8988T (cell line): ENCODE results near the gene VIPR2.
"Not testable (repeated sequence)": the region's sequence is repeated elsewhere in the genome, so short reads cannot be mapped to it uniquely, and the experiment has no call there.

Experiments
- DNase-seq: peaks from one replicate; pipeline ENCODE4 v3.0.0; 2011

VIPR2 gene

GRCh38 chr7:159136846-159137245 lies 7.8 kb downstream of the VIPR2 start:
- DNase-seq = no peak

DNA sequence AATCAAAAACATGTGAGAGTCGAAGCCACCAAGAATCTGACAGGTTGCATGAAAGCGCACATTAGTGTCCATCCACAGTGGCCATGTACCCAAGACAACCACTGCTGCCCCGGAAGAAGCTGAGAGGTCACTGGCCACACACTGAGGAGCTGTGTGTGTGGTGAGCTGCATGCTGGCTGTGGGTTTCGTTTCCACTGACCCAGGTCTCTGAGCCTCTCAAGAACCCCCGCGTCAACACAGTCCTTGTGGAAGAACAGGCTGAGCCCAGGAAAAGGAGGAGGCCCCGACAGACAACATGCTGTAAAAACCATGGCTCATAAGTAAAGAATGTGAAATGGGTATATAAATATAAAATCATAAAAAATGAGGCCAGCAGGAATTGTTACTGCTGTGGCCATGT lies 8.2 kb downstream of the VIPR2 start:
- DNase-seq = no peak

DNA sequence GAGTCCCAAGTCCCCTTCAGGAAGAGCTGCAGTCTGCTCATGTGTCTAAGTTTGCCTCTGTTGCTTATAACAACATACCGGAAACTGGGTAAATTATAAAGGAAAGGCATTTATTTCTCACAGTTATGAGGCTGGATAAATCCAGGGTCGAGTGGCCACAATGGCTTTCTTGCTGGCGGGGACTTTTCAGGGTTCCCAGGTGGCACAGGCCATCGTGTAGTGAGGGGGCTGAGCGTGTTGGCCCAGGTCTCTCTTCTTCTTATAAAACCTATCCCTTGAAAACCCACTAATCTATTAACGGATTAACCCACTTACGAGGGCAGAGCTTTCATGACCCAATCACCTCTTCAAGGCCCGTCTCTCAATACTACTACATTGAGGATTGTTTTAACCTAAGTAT lies 8.7 kb downstream of the VIPR2 start:
- no peak for DNase-seq

DNA sequence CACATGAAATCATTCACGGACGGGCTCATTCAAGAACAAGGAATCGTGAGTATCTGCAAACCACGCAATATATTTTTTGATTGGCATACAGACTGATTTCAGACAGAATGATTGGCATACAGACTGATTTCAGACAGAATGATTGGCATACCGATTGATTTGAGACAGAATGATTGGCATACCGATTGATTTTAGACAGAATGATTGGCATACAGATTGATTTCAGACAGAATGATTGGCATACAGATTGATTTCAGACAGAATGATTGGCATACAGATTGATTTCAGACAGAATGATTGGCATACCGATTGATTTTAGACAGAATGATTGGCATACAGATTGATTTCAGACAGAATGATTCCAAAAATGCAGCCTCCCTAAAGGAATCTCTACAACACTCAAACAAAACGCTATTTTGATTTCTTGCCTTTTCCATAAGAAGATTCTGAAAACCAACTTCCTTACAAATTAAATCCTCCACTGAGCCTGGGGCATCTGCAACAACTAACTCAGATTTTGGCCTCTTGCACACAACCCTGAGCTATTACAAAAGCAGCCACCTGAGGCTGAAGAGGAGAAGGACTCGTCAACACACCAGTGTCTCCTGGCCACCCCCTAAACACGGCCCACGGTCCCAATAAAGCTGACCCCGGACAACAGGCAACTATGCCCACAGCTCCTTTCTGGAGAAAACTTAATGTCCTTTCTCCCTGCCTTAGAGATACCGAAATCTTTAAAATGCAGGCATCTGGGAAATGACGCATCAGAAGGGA lies 11.8 kb downstream of the VIPR2 start:
- not testable (repeated sequence) for DNase-seq

- no peak for DNase-seq
These were observed 13.8 kb downstream of the VIPR2 start for GRCh38 chr7:159130820-159131219.

DNA sequence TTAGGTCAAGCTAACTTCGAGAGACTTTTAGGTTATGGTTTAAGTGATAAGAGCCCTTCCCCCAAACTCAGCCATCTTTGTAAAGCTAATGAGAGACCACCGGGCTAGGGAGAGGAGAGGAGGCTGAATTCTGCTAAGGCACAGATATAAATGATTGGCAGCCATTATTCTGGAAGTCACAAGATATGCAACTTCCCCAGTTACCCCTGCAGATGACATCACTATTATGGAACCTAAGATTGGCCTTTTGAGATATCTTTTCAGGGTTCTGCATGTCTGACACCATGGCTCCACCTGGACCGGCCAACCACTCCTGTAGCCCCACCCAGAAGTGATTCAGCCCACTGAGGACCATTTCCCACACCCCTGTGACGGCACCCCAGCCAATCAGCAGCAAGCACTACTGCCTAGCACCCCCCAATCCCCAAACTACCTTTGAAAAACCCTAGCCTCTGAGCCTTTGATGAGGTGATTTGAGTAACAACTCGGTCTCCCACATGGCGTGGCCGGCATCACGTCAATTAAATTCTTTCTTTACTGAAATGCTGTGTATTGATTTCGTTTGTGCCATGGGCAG lies 14.4 kb downstream of the VIPR2 start:
- DNase-seq = no peak

DNA sequence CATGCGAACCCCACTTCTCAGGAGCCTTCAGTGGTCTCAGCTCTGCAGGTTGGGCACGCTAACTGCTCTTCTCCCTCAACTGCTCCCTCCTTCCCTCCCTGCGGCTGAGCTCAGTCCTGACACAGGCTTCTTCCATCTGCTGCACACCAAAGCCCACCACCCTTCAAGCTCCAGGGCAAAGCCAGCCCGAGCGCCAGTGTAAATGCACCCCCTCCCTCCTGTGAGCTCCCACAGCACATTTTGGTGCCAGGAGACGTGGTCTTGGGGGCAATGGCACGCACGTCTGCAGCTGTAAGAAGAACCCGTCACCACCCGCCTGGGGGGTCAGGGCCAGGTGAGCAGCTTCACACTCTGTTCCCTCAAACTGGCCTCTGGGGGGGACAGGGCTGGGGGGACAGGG lies 15.9 kb downstream of the VIPR2 start:
- DNase-seq = no peak

DNA sequence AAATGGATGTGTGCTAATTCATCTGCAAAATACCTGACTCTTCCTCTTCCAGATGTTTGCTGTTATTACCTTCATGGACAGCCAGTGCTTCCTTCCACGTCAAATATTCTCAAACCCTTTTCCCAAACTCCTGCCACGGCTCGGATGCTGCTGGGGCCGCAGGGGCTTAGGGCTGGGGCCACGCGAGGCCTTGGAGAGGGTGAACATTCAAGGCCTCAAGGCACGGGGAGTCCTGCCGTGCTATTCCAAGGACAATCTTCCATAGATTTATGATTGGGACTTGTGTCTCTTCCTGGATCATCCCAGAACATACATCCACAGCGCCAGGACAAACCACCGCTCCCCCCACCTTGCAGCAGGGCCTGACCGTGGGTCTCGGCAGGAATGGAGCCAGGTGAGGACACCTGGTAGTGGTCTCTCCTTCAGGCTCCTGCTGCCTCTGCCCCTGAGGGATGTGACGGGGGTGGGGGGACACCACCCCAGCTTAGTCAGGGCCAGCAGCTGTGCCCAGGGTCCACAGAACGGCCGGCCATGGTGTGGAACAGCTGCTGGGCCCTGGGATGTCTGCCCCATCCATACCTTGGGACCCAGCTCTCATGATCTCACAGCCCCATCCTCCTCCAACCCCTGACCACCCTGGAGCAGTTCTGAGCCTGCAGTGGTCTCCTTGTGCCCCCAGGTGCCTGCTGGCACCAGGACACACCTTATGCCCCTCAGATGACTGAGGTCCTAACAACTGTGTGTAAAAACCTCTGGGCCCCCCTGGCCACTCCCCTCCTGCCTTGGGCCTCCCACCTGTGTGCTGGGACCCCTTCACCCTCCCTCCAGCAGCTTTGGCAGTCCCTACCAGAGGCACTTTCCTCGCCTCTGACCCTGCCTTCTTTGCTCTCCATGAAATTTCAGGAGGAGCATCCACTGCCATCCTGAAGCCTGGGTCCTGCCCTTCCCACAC lies 16.7 kb downstream of the VIPR2 start:
- no peak for DNase-seq

DNA sequence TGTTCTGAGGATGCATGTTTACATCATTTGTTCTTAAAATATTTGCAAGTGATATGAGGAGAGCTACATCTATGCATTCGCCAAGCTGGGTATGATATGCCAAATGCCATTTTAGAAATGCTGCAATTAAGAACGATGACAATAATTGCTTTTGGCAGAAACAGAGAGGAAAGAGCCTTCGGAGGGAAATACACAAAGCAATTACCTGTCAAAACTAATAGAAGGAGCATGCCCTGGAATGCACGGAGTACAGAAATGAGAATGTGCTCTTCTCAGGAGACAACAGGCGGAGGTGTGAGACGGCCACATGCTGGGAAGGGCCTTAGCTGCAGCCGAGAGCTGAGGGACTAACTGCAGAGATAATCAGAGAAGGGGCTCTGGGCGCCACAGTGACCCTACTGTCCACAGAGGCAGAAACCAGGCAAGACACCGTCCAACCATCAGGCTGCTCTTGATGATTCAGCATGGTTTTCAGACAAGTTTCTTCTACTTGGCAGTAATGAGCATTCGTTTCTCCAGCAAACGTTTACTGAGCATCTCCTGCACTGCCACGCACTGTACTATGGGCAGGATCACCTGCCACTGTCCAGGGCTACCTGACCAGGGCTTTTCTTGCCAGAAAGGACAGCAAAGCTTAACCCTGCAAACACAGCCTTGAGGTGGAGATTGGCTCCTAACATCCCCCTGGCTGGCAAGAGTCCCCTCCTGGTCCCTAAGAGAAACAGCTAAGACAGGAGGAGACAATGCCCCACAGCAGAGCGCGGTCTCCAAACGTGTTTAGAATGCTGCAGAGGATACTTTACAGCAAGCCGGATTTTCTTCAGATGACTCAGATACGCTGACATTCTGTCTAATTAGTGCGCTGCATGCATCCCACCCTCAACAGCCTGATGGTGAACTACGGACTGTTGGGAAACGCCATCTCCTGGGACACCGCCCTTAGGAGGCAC lies 18.1 kb downstream of the VIPR2 start:
- no peak for DNase-seq

DNA sequence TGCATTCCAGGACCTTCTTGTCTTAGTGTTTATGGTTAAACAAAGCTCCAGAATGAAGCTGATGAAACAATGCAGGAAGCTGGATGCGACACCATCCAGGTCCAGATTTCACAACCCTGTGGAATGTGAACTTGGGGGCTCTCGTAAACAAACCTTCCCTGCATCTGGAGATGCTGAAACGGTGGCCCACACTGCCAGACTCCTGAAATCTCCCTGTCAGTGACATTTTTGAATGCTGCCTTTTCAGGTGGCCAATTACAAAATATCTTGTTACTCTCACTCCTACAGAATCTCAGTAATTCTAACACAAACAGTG lies 18.8 kb downstream of the VIPR2 start:
- DNase-seq = no peak

GRCh38 chr7:159125104-159125954 lies 19.3 kb downstream of the VIPR2 start:
- no peak for DNase-seq

DNA sequence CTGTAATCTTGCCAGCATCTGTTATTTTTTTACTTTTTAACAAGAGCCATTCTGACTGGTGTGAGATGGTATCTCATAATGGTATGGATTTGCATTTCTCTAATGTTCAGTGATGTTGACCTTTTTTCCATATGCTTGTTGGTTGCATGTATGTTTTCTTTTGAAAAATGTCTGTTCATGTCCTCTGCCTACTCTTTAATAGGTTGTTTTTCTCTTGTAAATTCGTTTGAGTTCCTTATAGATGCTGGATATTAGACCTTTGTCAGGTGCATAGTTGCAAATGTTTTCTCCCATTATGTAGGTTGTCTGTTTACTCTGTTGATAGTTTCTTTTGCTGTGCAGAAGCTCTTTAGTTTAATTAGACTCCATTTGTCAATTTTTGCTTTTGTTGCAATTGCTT lies 20.9 kb downstream of the VIPR2 start:
- DNase-seq = not testable (repeated sequence)

- DNase-seq = not testable (repeated sequence)
These were observed 21.4 kb downstream of the VIPR2 start for GRCh38 chr7:159123294-159123693.

DNA sequence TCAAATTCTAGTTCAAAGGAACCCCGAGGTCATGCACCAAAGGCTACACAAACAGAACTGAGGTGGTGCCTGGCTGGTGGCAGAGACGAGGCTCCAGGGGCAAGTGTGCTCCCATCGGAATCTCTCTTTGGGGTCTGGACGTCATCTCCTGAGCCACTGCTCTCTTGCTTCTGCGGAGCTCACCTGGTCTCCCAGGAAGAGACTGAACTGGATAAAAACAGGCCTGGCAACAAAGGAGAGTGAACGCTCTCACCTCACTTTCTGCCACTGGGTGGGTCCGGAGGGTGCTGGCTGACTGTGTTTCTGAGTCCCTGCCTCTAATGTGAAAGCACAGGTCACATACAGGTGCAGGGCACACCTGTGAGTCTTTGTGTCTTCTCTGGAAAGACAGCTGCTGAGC lies 22.4 kb downstream of the VIPR2 start:
- DNase-seq = no peak

DNA sequence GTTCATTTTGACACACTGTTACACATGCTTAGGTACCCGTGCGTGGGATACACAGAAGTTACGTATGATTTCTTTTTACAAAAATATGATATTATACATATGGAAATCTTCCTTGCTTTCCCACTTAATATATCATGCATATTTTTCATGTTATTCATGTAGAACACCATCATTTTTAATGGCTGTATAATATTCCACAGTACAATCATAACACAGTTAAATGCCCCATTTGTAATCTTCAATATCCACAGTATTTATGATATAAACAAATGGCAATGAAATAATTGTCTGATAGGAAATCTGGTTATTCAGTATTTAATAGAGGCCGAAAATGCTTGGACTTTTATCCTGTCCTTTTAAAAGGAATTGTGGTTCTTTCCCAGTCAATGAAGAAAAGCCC lies 23.2 kb downstream of the VIPR2 start:
- no peak for DNase-seq

DNA sequence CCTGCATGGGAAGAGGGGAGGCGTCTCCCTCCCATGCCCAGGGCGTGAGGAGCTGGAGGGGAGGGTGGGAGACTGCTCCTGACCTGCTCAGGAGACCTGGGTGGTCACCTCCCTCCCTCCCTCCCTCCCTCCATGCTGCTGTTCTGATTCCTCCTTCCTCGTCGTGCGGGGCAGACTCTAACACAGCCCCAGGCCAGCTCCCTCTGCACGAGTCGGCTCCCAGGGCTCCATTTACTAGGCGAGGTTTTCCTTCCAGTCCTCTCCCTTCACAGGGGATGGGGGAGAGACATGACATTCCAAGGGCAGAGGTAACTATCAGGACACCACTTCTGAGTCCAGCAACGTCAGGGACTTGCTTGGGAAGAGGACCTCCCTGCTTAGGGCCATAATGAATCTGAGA lies 23.6 kb downstream of the VIPR2 start:
- no peak for DNase-seq

DNA sequence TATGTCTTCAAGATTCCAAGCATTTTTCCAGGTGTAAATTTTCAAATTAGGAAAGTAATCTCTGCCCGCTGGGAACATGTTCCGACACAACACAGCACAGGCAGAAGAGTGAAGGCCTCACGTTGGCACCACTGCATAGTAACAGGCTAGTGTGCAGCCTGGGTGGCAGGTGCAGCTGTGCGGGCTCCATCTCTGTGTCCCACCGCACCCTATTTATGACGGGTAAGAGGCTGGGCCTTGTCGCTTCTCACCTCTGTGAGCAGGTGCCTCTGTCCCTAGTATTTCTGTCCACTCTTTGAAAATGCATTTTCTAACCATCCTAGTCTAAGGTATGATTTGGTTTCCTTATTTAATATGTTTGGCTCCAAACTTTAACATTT lies 24.1 kb downstream of the VIPR2 start:
- DNase-seq = no peak

DNA sequence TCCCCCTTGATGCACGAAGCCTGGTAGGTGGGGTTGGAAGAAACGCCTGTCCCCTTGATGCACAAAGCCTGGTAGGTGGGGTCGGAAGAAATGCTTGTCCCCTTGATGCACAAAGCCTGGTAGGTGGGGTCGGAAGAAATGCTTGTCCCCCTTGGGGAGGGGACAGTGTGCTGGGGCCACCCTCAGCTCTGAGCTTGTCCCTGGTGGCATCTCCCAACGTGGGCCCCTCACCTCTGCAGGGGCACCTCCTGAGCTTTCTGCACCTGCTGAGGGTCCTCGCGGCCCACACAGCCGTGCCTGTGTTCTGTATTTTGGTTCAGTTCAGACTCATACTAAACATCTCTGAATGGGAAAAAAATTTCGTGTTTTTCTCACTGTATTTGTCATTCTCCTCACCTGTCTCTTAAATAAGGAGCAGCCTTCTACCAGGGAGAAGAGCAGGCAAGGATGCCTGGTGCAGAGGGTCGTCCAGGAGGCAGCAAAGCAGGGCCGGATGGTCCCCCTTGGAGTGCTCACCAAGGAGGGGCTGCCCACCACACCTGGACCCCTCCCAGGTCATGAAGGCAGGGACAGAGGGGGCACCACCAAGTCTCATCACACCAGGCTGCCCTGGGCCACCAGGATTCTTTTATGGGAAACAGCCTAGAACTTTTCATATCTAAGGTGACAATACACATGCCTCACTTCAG lies 24.7 kb downstream of the VIPR2 start:
- no peak for DNase-seq

DNA sequence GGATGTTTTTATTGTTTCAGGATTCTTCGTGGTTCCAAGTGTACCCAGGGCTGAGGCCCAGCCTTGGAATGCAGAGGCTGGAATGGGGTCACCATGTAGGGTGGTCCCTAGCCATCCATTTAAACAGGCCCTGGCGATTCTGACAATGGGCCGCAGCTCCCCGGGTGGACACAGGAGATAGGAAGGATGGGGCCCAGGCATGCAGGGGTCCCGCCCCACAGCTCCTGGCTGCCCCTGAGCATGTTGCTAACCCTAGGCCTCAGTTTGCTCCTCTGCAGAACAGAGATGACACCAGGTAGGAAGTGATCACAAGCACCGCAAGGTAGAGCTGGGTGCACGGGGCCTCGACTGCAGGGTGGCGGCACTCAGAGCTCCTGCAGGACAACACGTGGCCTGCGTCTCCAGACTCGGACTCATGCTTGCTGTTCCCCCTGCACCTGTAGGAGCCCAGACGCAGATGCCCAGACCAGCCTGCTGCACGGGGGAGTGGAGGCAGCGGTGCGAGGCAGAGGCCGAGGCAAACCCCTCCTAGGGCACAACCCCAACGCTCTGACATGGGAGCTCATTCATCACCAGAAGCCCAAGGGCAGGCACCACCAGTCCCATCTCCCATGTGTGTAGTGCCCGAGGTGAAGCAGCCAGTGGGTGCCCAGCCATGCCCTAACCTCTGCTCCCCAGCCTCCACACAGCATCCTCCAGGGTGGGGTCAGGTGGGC lies 25.5 kb downstream of the VIPR2 start:
- no peak for DNase-seq

GRCh38 chr7:159118623-159119022 lies 26.0 kb downstream of the VIPR2 start:
- DNase-seq = no peak

GRCh38 chr7:159118197-159118595 lies 26.5 kb downstream of the VIPR2 start:
- no peak for DNase-seq
